ENCODE results near the gene TMEM218. TPM values are rescaled to one million over a fixed set of nuclear protein-coding genes. Genes with fewer than 3 reads are reported as not detected.

Gene TMEM218
- total and polyA plus RNA-seq, 2 of the 8 experiments (the other 6 are each of a cell fraction or from before 2014, with no cell fraction given), result 17.0 to 33.5 TPM

DNA sequence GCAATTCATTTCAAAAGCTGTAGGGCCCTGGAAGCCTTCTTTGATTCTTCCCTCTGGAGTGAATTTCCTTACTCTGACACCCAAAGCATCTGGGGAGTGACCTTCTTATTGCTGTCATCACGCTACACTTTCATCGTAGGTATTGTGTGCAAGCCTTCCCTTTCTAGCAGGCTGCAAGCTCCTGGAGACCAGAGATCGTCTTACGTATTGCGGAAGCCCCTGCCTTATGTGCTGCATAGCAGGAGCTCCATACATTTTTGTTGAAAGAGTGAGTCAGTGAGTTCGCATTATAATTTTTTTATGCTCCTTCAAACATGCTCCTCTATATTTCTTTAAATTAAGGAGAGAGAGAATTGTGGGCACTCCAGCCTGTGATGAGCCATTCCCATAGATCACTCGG is 21.2 kb upstream of the TMEM218 start:
- Histone ChIP-seq H2AFZ (ENCODE audit: low read length) (no peak overlapping the region), H3K79me2 (ENCODE audit: control insufficient read depth in 1 of 2, insufficient read depth in 2 of 2, low read length in 2 of 2) (no peaks in the 10 kb centered on the region; a peak in 1 of 4 replicates), H4K8ac (ENCODE audit: extremely low read depth, insufficient read depth, low read length) (no peak overlapping the region), H3K27me3 (replicated peaks in 1 of 4; ENCODE audit: control insufficient read depth in 3 of 4, extremely low read depth in 1 of 4, insufficient read depth in 3 of 4, low read length in 3 of 4) (no peaks in the 10 kb centered on the region), H3K56ac (replicated peaks; ENCODE audit: insufficient read length, low read depth, low read length) (no peak overlapping the region), H2BK5ac (ENCODE audit: low read depth, low read length) (no peak overlapping the region), H3K9ac (replicated peaks in 1 of 4; ENCODE audit: extremely low read depth in 1 of 4, low read depth in 3 of 4, low read length in 3 of 4) (no peak overlapping the region), H4K20me1 (replicated peaks in 1 of 2; ENCODE audit: control insufficient read depth in 1 of 2, insufficient read depth in 2 of 2, low read length in 2 of 2) (no peaks in the 10 kb centered on the region), H4K91ac (replicated peaks; ENCODE audit: insufficient read length, low read length) (no peak overlapping the region), H2BK12ac (ENCODE audit: low read depth, low read length) (no peak overlapping the region), H3K4me3 (ENCODE audit: extremely low read depth in 1 of 4, insufficient read depth in 2 of 4, low read depth in 3 of 4, low read length in 4 of 4) (no peak overlapping the region), H3K4ac (replicated peaks; ENCODE audit: insufficient read length, low read depth, low read length) (no peak overlapping the region), H2BK120ac (replicated peaks; ENCODE audit: low read depth, low read length) (no peak overlapping the region), H3K79me1 (ENCODE audit: low read depth, low read length) (no peaks in the 10 kb centered on the region), H3K23me2 (ENCODE audit: low read depth, low read length) (no peaks in the 10 kb centered on the region; the same call in 1 of the 2 replicates), H3K4me1 (replicated peaks in 1 of 4; ENCODE audit: control insufficient read depth in 3 of 4, insufficient read depth in 4 of 4, low read length in 3 of 4) (peaks cover 0 to 2% (median under 1%) of the 10 kb centered on the region in 4 experiments; a peak in 3 of 7 replicates), H3K14ac (ENCODE audit: insufficient read length) (no peak overlapping the region), H3K36me3 (ENCODE audit: control insufficient read depth in 2 of 4, insufficient read depth in 4 of 4, low read length in 3 of 4) (no peaks in the 10 kb centered on the region), H3K9me3 (ENCODE audit: insufficient read depth in 2 of 2, low read depth in 1 of 2, low read length in 1 of 2) (no peaks in the 10 kb centered on the region), H3K23ac (ENCODE audit: insufficient read length) (no peak overlapping the region), H3K27ac (ENCODE audit: low read depth, low read length) (no peak overlapping the region), H2AK5ac (ENCODE audit: low read depth, low read length) (no peak overlapping the region), H4K5ac (ENCODE audit: insufficient read length, low read depth, low read length) (no peak overlapping the region), H2BK20ac (ENCODE audit: low read length) (no peak overlapping the region), H3K4me2 (ENCODE audit: insufficient read depth in 1 of 2, low read depth in 2 of 2, low read length in 2 of 2) (no peak overlapping the region), H2BK15ac (ENCODE audit: low read length) (no peak overlapping the region), H3K18ac (ENCODE audit: extremely low read depth, low read length) (no peak overlapping the region)
- FAIRE-seq (no peak), DNase-seq (ENCODE audit: low read depth in 1 of 2, low spot score in 2 of 2) (no peak)
- 78% methylated on average over 7 of the region's 7 CpGs; no CpG with 5 or more reads in 1 of the 2 experiments for WGBS, 2 experiments (ENCODE audit: extremely low coverage in 1 of 2, insufficient coverage in 1 of 2, insufficient read length in 1 of 2, insufficient replicate concordance in 2 of 2, low coverage in 1 of 2, low lambda C conversion rate in 2 of 2, missing lambda C conversion rate in 1 of 2)
- ChIA-PET POLR2A (ENCODE audit: partially characterized antibody) (no interaction called here), CTCF (ENCODE audit: partially characterized antibody) (interaction anchor here (1.1 to 2.4 kb wide), 7 partner anchors 8 to 175 kb away, joined by 3 to 10 read pairs (median 4); no protein-coding TSS in a partner anchor)
- TF ChIP-seq HDAC6 (IDR thresholded peaks at IDR 0.05; ENCODE audit: low read depth, low read length), result no peak
- TF ChIP-seq, protein P1, sequence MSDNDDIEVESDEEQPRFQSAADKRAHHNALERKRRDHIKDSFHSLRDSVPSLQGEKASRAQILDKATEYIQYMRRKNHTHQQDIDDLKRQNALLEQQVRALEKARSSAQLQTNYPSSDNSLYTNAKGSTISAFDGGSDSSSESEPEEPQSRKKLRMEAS (IDR thresholded peaks at IDR 0.05), result no peak
- TF ChIP-seq NANOG (IDR thresholded peaks at IDR 0.05; ENCODE audit: insufficient read depth, low read depth, low read length, poor library complexity, severe bottlenecking), result no peak
- no peak for TF ChIP-seq EP300 (IDR thresholded peaks at IDR 0.05; ENCODE audit: borderline replicate concordance in 1 of 2, low read depth in 2 of 2, low read length in 2 of 2)
- TF ChIP-seq SIRT6 (IDR thresholded peaks at IDR 0.05; ENCODE audit: low read length), result no peak
- no peak for TF ChIP-seq SIX5 (IDR thresholded peaks at IDR 0.05; ENCODE audit: low read depth, low read length)
- TF ChIP-seq EZH2 (IDR thresholded peaks at IDR 0.05; ENCODE audit: low read depth, low read length, severe bottlenecking), result no peak
- TF ChIP-seq RBBP5 (IDR thresholded peaks at IDR 0.05; ENCODE audit: borderline replicate concordance, low read depth, low read length), result no peak
- no peak for TF ChIP-seq CEBPB (IDR thresholded peaks at IDR 0.05; ENCODE audit: low read depth, low read length)
- no peak for TF ChIP-seq NRF1 (IDR thresholded peaks at IDR 0.05; ENCODE audit: low read depth, low read length)
- TF ChIP-seq BCL11A (IDR thresholded peaks at IDR 0.05; ENCODE audit: low read depth in 2 of 2, low read length in 2 of 2), result no peak
- no peak for TF ChIP-seq GABPA (IDR thresholded peaks at IDR 0.05; ENCODE audit: borderline replicate concordance, insufficient read depth, low read length)
- TF ChIP-seq CREB1 (IDR thresholded peaks at IDR 0.05), result no peak
- TF ChIP-seq, protein P2, sequence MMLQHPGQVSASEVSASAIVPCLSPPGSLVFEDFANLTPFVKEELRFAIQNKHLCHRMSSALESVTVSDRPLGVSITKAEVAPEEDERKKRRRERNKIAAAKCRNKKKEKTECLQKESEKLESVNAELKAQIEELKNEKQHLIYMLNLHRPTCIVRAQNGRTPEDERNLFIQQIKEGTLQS (IDR thresholded peaks at IDR 0.05; ENCODE audit: insufficient read depth, low read depth, low read length), result no peak
